Stimulated activated CD8-positive, alpha-beta memory T cell treated with anti-CD3 and anti-CD28 coated beads, Interleukin-4, amount 100 ng/mL, for 4 hours (primary cell): ENCODE results near the gene NEURL2.
"Not testable (repeated sequence)": the region's sequence is repeated elsewhere in the genome, so short reads cannot be mapped to it uniquely, and the experiment has no call there.

Experiments used
- DNase-seq, 2 donors: peaks; one replicate each; pipeline ENCODE4 v3.0.0-alpha.2; 2020; ENCODE audit warnings: low read depth in 2 of 2, low spot score in 1 of 2

NEURL2 gene

GRCh38 chr20:45901332-45901731 is 10.3 kb upstream of the NEURL2 start:
- not testable (repeated sequence) for DNase-seq

- no peak for DNase-seq
Observed at GRCh38 chr20:45899046-45899835, 8.2 kb upstream of the NEURL2 start.

GRCh38 chr20:45898285-45898684 is 7.3 kb upstream of the NEURL2 start:
- DNase-seq: no peak

- DNase-seq: no peak
Observed at GRCh38 chr20:45897692-45898091, 6.7 kb upstream of the NEURL2 start.

- DNase-seq: no peak
Observed at GRCh38 chr20:45897289-45897688, 6.3 kb upstream of the NEURL2 start.

- DNase-seq: no peak
Observed at GRCh38 chr20:45896641-45897161, 5.7 kb upstream of the NEURL2 start.

- no peak for DNase-seq
Observed at GRCh38 chr20:45894797-45895196, 3.8 kb upstream of the NEURL2 start.

- DNase-seq: no peak
Observed at GRCh38 chr20:45893831-45894230, 2.8 kb upstream of the NEURL2 start.

GRCh38 chr20:45892828-45893500 is 2.0 kb upstream of the NEURL2 start:
- no peak for DNase-seq

GRCh38 chr20:45892049-45892825 is 1.2 kb upstream of the NEURL2 start:
- no peak for DNase-seq

GRCh38 chr20:45890077-45890984 is 677 bp downstream of the NEURL2 start:
- DNase-seq: no peak

- DNase-seq: no peak
Observed at GRCh38 chr20:45888681-45889080, 2.3 kb downstream of the NEURL2 start.

GRCh38 chr20:45887346-45887715 is 3.7 kb downstream of the NEURL2 start, which contains the start of gene SPATA25:
Gene SPATA25, minus strand, starts transcription at chr20:45887622. Its CDS starts 32 bp downstream, at chr20:45887590.
- no peak for DNase-seq

GRCh38 chr20:45886590-45887345 is 4.2 kb downstream of the NEURL2 start:
- DNase-seq: no peak

- DNase-seq: no peak
Observed at GRCh38 chr20:45883100-45883469, 7.9 kb downstream of the NEURL2 start.

- no peak for DNase-seq
Observed at GRCh38 chr20:45882469-45883099, 8.4 kb downstream of the NEURL2 start.

- peak; percentile 96 to 98 for DNase-seq
Observed at GRCh38 chr20:45880988-45881788, 9.8 kb downstream of the NEURL2 start, which contains the start of gene ZSWIM1. Gene ZSWIM1, plus strand, starts transcription at chr20:45881227. Its CDS starts 1,366 bp downstream, at chr20:45882593.

- DNase-seq: no peak
Observed at GRCh38 chr20:45878076-45878761, 12.8 kb downstream of the NEURL2 start.
